CD8-positive, alpha-beta memory T cell (primary cell): ENCODE data around the gene EIF3J. TPM values are rescaled to one million over a fixed set of nuclear protein-coding genes. Genes with fewer than 3 reads are reported as not detected.

Experiments
- CTCF ChIA-PET: fragments of 350-600 bp; sonication (Branson Sonifier 250); formaldehyde crosslinking; loops from one replicate; lab custom pipeline; 2021; ENCODE audit warnings: antibody characterized with exemption; lab: Charles Lee
- POLR2A ChIA-PET: fragments of 350-600 bp; sonication (Branson Sonifier 250); formaldehyde crosslinking; loops from one replicate; lab custom pipeline; 2021; ENCODE audit warnings: antibody characterized with exemption; lab: Charles Lee
- DNase-seq, 5 donors: peaks; one replicate each; pipeline versions ENCODE4 v3.0.0 to v3.0.0-alpha.2; 2020 to 2022; ENCODE audit warnings: mixed read lengths in 1 of 5
- H3K27ac ChIP-seq: one replicate; pipeline ENCODE4 v1.7.0; 2013; ENCODE audit warnings: low read depth, mild to moderate bottlenecking, low read length, moderate library complexity
- H3K27me3 ChIP-seq: 2 replicates; pipeline ENCODE4 v1.7.0; 2013; ENCODE audit warnings: low read length, mild to moderate bottlenecking; ENCODE audit not compliant: insufficient read depth, poor library complexity, severe bottlenecking
- H3K36me3 ChIP-seq: 2 replicates; pipeline ENCODE4 v1.7.0; 2013; ENCODE audit warnings: mild to moderate bottlenecking, low read length, moderate library complexity; ENCODE audit not compliant: insufficient read depth
- H3K4me1 ChIP-seq: 2 replicates; pipeline ENCODE4 v1.7.0; 2013; ENCODE audit warnings: mild to moderate bottlenecking, low read length, moderate library complexity; ENCODE audit not compliant: insufficient read depth
- H3K4me3 ChIP-seq: 2 replicates; pipeline ENCODE4 v1.7.0; 2013; ENCODE audit warnings: mild to moderate bottlenecking, low read length
- H3K9me3 ChIP-seq: 2 replicates; pipeline ENCODE4 v1.7.0; 2013; ENCODE audit warnings: mild to moderate bottlenecking, low read length
- H3K27ac Mint-ChIP-seq, 8 donors: one replicate each; pipeline ENCODE4 v1.8.0; 2020 to 2021; ENCODE audit warnings: mixed read lengths in 8 of 8, mild to moderate bottlenecking in 6 of 8, inconsistent platforms in 3 of 8, moderate library complexity in 3 of 8
- H3K27me3 Mint-ChIP-seq, 2 donors: one replicate each; pipeline ENCODE4 v1.8.0; 2020 to 2021; ENCODE audit warnings: mixed read lengths in 2 of 2, mild to moderate bottlenecking in 1 of 2, moderate library complexity in 1 of 2
- H3K36me3 Mint-ChIP-seq, 3 donors: one replicate each; pipeline ENCODE4 v1.8.0; 2020 to 2021; ENCODE audit warnings: mixed read lengths in 3 of 3, inconsistent platforms in 1 of 3, mild to moderate bottlenecking in 1 of 3
- H3K4me1 Mint-ChIP-seq, 3 donors: one replicate each; pipeline ENCODE4 v1.8.0; 2020 to 2021; ENCODE audit warnings: mixed read lengths in 3 of 3, inconsistent platforms in 1 of 3, mild to moderate bottlenecking in 1 of 3
- H3K4me3 Mint-ChIP-seq, 7 donors: one replicate each; pipeline ENCODE4 v1.8.0; 2020 to 2021; ENCODE audit warnings: mixed read lengths in 7 of 7, mild to moderate bottlenecking in 6 of 7, moderate library complexity in 4 of 7, inconsistent platforms in 2 of 7
- H3K9me3 Mint-ChIP-seq, 5 donors: one replicate each; pipeline ENCODE4 v1.8.0; 2020 to 2022; ENCODE audit warnings: mixed read lengths in 5 of 5, mild to moderate bottlenecking in 3 of 5, moderate library complexity in 2 of 5, inconsistent platforms in 1 of 5
- polyA plus RNA-seq: library from polyadenylated mRNA; unstranded; fragments of 300-500 nt; fragmentation: Illumina TruSeq; gene quantifications from one replicate; pipeline ENCODE4 v1.2.3, GENCODE V29; 2021
- total RNA-seq, 2 experiments: library from RNA; stranded (reverse); gene quantifications; one replicate each; pipeline ENCODE4 v1.2.3, GENCODE V29; 2021

The EIF3J gene
- total and polyA plus RNA-seq, 3 experiments from 2014 or later = 24.9 to 186 (median 167) TPM

- POLR2A ChIA-PET = no interaction called here
- CTCF ChIA-PET = interaction anchor here (0.7 to 4.2 kb wide), 11 partner anchors 8 to 486 kb away, joined by 3 to 33 read pairs (median 5); partner anchors contain the start of genes SPG11 and TRIM69
- Mint-ChIP-seq H3K9me3 (no peaks in the 10 kb centered on the region), H3K27ac (peak overlapping the region in 1 of 8 donors; percentile 27), H3K4me1 (peaks cover 15 to 43% (median 32%) of the 10 kb centered on the region in 3 donors), H3K36me3 (peaks cover 4 to 56% (median 4%) of the 10 kb centered on the region in 3 donors), H3K4me3 (no peak overlapping the region), H3K27me3 (no peaks in the 10 kb centered on the region)
- peaks cover 20% of the 10 kb centered on the region for H3K36me3 ChIP-seq
- H3K4me1 ChIP-seq = peaks cover 16% of the 10 kb centered on the region
- no peaks in the 10 kb centered on the region for H3K27me3 ChIP-seq
- H3K9me3 ChIP-seq = no peaks in the 10 kb centered on the region
- H3K4me3 ChIP-seq = no peak overlapping the region
- no peak for DNase-seq
- no peak overlapping the region for H3K27ac ChIP-seq
Observed at GRCh38 chr15:44580105-44580504, 43.2 kb downstream of the EIF3J start.

- ChIA-PET POLR2A (interaction anchor here (1.0 kb wide), 1 partner anchor 127 kb away, joined by 3 read pairs; the partner anchor contains the start of genes B2M and PATL2), CTCF (interaction anchor here (1.0 to 4.0 kb wide), 16 partner anchors 8 to 451 kb away, joined by 3 to 19 read pairs (median 4); partner anchors contain the start of gene TRIM69)
- H3K4me3 ChIP-seq = no peak overlapping the region
- peaks cover 39% of the 10 kb centered on the region for H3K36me3 ChIP-seq
- no peaks in the 10 kb centered on the region for H3K27me3 ChIP-seq
- peak; percentile 21 to 71 (median 35) for DNase-seq
- no peak overlapping the region for H3K4me3 Mint-ChIP-seq
- H3K4me1 Mint-ChIP-seq = peaks cover 8 to 30% (median 19%) of the 10 kb centered on the region in 3 donors
- no peaks in the 10 kb centered on the region for H3K9me3 Mint-ChIP-seq
- no peaks in the 10 kb centered on the region for H3K9me3 ChIP-seq
- peak overlapping the region in 5 of 8 donors; percentile 7 to 92 (median 64) for H3K27ac Mint-ChIP-seq
- H3K4me1 ChIP-seq = peaks cover 3% of the 10 kb centered on the region
- no peaks in the 10 kb centered on the region for H3K27me3 Mint-ChIP-seq
- no peak overlapping the region for H3K27ac ChIP-seq
- peaks cover 4 to 79% (median 9%) of the 10 kb centered on the region in 3 donors for H3K36me3 Mint-ChIP-seq
Observed at GRCh38 chr15:44584162-44584749, 47.3 kb downstream of the EIF3J start.

- Mint-ChIP-seq H3K4me1 (peaks cover 8 to 29% (median 16%) of the 10 kb centered on the region in 3 donors), H3K36me3 (peaks cover 4 to 83% (median 12%) of the 10 kb centered on the region in 3 donors), H3K27me3 (no peaks in the 10 kb centered on the region), H3K4me3 (no peak overlapping the region), H3K27ac (peak overlapping the region in 2 of 8 donors; percentile 42 to 71), H3K9me3 (no peaks in the 10 kb centered on the region)
- ChIA-PET POLR2A (interaction anchor here (0.7 to 1.2 kb wide), 3 partner anchors 25 to 128 kb away, joined by 3 to 10 read pairs (median 4); partner anchors contain the start of genes B2M and PATL2), CTCF (interaction anchor here (1.1 to 4.0 kb wide), 5 partner anchors 34 to 205 kb away, joined by 3 to 19 read pairs (median 5); partner anchors contain the start of gene TRIM69)
- no peaks in the 10 kb centered on the region for H3K27me3 ChIP-seq
- peaks cover 47% of the 10 kb centered on the region for H3K36me3 ChIP-seq
- H3K4me1 ChIP-seq = no peaks in the 10 kb centered on the region
- no peak for DNase-seq
- no peaks in the 10 kb centered on the region for H3K9me3 ChIP-seq
- H3K4me3 ChIP-seq = no peak overlapping the region
- no peak overlapping the region for H3K27ac ChIP-seq
Observed at GRCh38 chr15:44585633-44586032, 48.7 kb downstream of the EIF3J start.

GRCh38 chr15:44588541-44588940 lies 51.6 kb downstream of the EIF3J start:
- Mint-ChIP-seq H3K27ac (peak overlapping the region in 4 of 8 donors; percentile 3 to 69 (median 33)), H3K27me3 (no peaks in the 10 kb centered on the region), H3K4me3 (no peak overlapping the region), H3K9me3 (no peaks in the 10 kb centered on the region), H3K4me1 (peaks cover 0 to 15% (median 14%) of the 10 kb centered on the region in 3 donors), H3K36me3 (peaks cover 0 to 81% (median 16%) of the 10 kb centered on the region in 3 donors)
- no peak for DNase-seq
- POLR2A ChIA-PET = interaction anchor here (0.6 kb wide), 1 partner anchor 211 kb away, joined by 7 read pairs; no protein-coding TSS in a partner anchor
- Histone ChIP-seq H3K27ac (no peak overlapping the region), H3K9me3 (no peaks in the 10 kb centered on the region), H3K4me1 (peaks cover 6% of the 10 kb centered on the region), H3K36me3 (peaks cover 58% of the 10 kb centered on the region), H3K4me3 (no peak overlapping the region), H3K27me3 (no peaks in the 10 kb centered on the region)
- CTCF ChIA-PET = interaction anchor here (0.6 to 4.3 kb wide), 3 partner anchors 10 to 75 kb away, joined by 3 to 27 read pairs (median 12); partner anchors contain the start of gene SPG11

GRCh38 chr15:44591326-44591725 lies 54.4 kb downstream of the EIF3J start:
- Histone ChIP-seq H3K36me3 (peaks cover 48% of the 10 kb centered on the region), H3K27me3 (no peaks in the 10 kb centered on the region), H3K9me3 (no peaks in the 10 kb centered on the region), H3K27ac (no peak overlapping the region), H3K4me1 (peaks cover 6% of the 10 kb centered on the region), H3K4me3 (no peak overlapping the region)
- no peaks in the 10 kb centered on the region for H3K9me3 Mint-ChIP-seq
- POLR2A ChIA-PET = interaction anchor here (0.6 kb wide), 1 partner anchor 135 kb away, joined by 5 read pairs; no protein-coding TSS in a partner anchor
- no peak for DNase-seq
- H3K27me3 Mint-ChIP-seq = no peaks in the 10 kb centered on the region
- peaks cover 0 to 75% (median 20%) of the 10 kb centered on the region in 3 donors for H3K36me3 Mint-ChIP-seq
- CTCF ChIA-PET = interaction anchor here (1.9 to 6.1 kb wide), 3 partner anchors 7 to 146 kb away, joined by 4 to 35 read pairs (median 33); partner anchors contain the start of gene TRIM69
- peak overlapping the region in 3 of 8 donors; percentile 47 to 50 (median 50) for H3K27ac Mint-ChIP-seq
- H3K4me1 Mint-ChIP-seq = peaks cover 0 to 14% (median 5%) of the 10 kb centered on the region in 3 donors
- no peak overlapping the region for H3K4me3 Mint-ChIP-seq

GRCh38 chr15:44593042-44593736 lies 56.2 kb downstream of the EIF3J start:
- Mint-ChIP-seq H3K27ac (peak overlapping the region in 5 of 8 donors; percentile 47 to 89 (median 70)), H3K36me3 (peaks cover 0 to 77% (median 19%) of the 10 kb centered on the region in 3 donors), H3K4me1 (peaks cover 4 to 24% (median 11%) of the 10 kb centered on the region in 3 donors), H3K4me3 (no peak overlapping the region), H3K27me3 (no peaks in the 10 kb centered on the region), H3K9me3 (no peaks in the 10 kb centered on the region)
- Histone ChIP-seq H3K4me3 (no peak overlapping the region), H3K9me3 (no peaks in the 10 kb centered on the region), H3K36me3 (peaks cover 45% of the 10 kb centered on the region), H3K27ac (no peak overlapping the region), H3K4me1 (peaks cover 6% of the 10 kb centered on the region), H3K27me3 (no peaks in the 10 kb centered on the region)
- peak in 3 of 5 donors; percentile 43 to 48 (median 44) for DNase-seq
- POLR2A ChIA-PET = interaction anchor here (0.7 to 2.0 kb wide), 2 partner anchors 21 to 118 kb away, joined by 3 to 6 read pairs; partner anchors contain the start of genes B2M and PATL2
- CTCF ChIA-PET = interaction anchor here (0.8 to 6.1 kb wide), 20 partner anchors 9 to 259 kb away, joined by 3 to 35 read pairs (median 3); partner anchors contain the start of genes SPG11 and TRIM69

GRCh38 chr15:44595246-44595645 lies 58.3 kb downstream of the EIF3J start:
- Mint-ChIP-seq H3K27me3 (no peaks in the 10 kb centered on the region), H3K9me3 (no peaks in the 10 kb centered on the region), H3K36me3 (peaks cover 0 to 71% (median 18%) of the 10 kb centered on the region in 3 donors), H3K27ac (peak overlapping the region in 5 of 8 donors; percentile 37 to 85 (median 52)), H3K4me3 (no peak overlapping the region), H3K4me1 (peaks cover 7 to 34% (median 21%) of the 10 kb centered on the region in 3 donors)
- ChIA-PET CTCF (interaction anchor here (5.0 to 6.1 kb wide), 2 partner anchors 17 to 142 kb away, joined by 33 to 35 read pairs; partner anchors contain the start of gene TRIM69), POLR2A (no interaction called here)
- no peaks in the 10 kb centered on the region for H3K27me3 ChIP-seq
- no peaks in the 10 kb centered on the region for H3K9me3 ChIP-seq
- no peak for DNase-seq
- H3K36me3 ChIP-seq = peaks cover 33% of the 10 kb centered on the region
- H3K27ac ChIP-seq = no peak overlapping the region
- no peak overlapping the region for H3K4me3 ChIP-seq
- peaks cover 6% of the 10 kb centered on the region for H3K4me1 ChIP-seq
